GM21423 (cell line): ENCODE measurements around the gene DGKB.

ENCODE experiments used
- ATAC-seq: cut with Tn5 transposase; IDR thresholded peaks from one replicate; pipeline ENCODE4 v1.9.1; 2021; ENCODE audit warnings: mild to moderate bottlenecking, moderate library complexity; ENCODE audit not compliant: unreplicated experiment

Gene DGKB

DNA sequence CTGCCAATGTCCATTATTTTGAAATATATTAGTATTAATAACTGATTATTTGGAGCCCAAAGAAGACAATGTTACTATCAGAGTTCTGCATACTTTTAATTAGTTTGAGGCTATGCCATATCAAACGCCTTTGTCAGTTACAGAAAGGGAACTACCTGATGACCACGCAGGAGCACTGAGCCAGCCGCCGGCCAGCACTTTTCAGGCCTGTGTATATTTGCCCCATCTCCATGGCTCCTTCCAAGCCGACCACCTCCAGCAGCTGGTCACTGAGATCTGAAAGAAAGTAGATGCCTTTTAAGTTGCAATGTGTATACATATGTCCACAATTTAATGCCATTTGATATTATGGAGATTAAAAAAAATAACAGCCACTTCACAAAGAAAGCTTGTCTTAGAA, 724.7 kb downstream of the DGKB start:
- no peak for ATAC-seq

DNA sequence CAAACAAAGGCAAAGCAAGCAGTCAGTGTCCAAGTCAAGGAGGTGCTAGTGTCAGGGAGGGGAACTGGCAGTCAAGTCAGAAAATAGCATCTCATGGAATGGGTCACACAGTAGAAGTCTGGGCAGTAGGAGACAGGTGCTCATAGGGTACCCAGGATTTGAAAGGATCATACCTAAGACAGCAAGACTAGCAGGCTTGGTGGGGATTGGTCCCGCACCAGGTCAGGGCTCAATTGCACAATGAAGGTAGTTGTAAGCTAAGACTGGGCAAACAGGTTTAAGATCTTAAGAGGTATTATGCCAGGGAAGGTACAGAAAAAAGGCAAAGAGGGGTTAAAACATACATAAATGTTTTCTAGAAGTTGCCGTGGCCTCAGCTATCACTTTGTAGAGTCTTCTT, 731.7 kb downstream of the DGKB start:
- no peak for ATAC-seq

DNA sequence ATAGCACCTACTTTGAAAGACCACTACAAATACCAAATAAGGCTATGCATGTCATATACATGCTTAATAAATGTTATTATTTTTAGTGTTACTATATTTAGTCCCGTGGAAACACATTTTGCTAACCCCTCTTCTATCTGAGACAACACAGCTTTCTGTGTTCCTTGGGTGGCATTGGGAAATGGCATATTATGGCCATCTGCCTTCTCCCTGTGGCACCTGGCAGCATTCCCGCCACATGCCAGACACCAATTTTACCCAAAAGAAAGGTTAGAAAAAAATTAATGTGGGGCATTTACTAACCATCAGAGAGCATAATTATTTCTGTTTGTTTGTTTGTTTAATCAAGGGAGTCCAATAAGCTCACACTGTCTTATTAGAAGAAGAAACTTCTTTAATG, 744.4 kb downstream of the DGKB start:
- ATAC-seq, result no peak

DNA sequence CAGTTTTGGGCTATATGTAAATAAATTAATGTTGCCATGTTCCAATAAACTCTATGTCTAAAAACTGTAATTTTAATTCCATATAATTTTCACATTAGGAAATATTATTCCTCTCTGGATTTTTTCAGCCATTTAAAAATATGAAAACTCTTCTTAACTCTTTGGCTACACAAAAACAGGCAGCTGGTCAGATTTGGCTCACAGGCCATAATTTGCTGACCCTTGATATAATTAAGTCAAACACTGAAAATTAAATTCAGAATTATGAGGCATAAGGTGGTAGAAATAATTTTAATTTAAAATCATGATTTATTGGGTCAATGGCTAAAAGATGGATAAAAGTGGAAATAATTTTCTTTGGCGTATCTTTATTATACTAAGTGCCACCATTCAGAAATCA, 746.1 kb downstream of the DGKB start:
- no peak for ATAC-seq

DNA sequence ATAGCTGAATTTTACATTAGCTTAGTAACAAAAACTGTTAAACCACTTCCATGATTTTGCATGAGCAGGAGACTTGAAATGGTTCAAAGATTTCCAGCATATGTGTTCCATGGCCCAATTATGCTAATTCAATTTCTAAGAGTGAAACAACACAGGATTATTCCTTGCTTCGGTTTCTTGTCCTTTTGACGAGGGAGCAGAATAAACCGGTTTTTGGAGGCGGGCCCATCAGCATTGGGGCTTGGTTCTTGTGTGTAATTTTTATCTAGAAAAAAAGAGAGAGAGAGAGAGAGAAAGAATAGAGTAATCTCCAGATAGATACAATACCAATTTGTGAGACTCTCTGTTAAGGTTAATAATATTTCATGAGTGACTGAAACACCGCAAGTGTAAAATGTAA, 753.6 kb downstream of the DGKB start:
- ATAC-seq, result no peak

DNA sequence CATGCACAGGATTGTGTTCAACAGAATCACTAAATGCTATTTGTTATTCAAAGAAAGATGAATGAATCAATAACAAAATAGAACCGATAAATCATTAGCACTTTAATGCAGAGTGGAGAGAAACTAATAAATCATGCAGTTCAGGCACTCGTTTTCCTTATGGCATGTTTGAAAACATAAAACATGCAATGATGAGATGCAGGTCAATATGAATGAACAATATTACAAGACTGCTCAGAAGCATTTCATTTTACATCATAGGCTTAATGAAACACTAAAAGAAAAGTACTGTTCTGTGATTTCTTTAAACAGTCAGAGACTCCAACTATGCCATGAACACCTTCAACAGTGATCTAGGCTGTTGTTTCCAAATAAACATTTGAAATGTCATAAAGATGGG, 755.0 kb downstream of the DGKB start:
- ATAC-seq, result no peak

DNA sequence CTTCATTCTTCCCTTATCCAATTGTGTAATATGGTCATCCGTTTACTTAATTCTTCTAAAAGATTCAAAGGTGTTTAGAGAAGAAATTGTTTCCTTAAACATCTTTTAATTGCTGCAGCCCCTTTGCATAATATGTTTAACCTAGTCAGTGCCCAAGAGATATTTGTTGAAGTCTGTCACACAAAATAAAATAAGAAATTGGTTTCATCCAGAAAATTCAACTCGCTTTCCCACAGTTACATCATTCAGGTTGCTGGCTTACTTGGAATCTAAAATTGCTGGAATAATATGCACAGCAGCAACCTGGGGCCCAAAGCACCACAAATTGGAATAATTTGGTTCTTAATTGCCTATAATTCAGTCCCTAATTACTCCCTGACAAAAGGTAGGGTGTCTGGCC, 758.0 kb downstream of the DGKB start:
- ATAC-seq, result no peak

DNA sequence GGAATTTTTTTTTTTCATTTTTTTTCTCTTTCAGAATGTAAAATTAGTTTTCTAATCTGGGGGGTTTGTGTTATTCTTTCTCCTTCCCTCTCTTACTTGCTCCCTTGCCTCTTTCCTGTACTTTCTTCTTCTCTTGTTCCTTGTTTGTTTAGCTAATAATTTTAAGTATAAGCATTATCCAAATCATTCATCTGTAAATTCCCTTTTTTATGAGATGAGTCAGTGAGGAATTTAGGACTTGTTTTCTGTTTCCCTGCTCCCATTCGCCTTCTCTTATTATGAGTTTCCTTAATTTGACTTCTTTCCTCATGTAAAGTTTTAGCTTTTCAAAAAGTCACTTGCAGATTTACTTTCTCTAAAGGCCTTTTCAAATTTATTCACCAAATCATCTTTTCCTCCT, 758.4 kb downstream of the DGKB start:
- ATAC-seq, result no peak

DNA sequence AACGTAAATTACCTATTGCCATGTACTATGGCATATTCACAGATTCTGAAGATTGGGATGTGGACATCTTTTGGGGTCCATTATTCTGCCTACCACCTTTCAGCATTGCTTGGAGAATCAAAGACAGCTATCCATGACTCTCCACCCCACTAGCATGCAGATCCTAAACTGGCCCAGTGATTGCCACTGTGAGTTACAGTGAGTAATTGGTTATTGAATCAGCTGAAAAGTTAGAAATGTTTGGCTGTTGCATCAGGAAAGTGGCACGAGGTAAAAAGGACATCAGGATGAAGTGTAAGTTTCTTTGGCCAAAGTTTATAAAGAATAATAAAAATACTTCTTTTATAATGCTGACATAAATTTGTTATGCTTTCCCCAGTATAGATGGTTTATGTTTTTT, 764.9 kb downstream of the DGKB start:
- ATAC-seq, result no peak

DNA sequence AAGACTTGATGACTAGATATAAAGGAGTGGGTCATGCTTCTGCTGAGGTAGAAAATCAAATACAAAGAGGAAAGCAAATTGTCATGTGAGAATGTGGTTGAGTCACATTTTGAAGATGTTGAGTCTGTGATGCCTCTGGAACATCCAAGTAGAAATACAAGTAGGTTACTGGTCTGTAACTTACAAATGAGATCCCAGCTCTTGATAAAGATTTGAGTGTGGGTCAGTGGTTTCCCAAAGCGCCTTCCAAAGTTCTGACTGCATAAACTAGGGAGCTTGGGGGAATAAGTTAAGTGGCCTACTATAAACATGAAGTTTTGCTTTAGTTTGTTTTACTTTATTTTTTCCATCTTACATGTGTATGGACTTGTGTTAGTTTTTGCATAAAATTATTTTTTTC, 768.8 kb downstream of the DGKB start:
- ATAC-seq, result no peak

DNA sequence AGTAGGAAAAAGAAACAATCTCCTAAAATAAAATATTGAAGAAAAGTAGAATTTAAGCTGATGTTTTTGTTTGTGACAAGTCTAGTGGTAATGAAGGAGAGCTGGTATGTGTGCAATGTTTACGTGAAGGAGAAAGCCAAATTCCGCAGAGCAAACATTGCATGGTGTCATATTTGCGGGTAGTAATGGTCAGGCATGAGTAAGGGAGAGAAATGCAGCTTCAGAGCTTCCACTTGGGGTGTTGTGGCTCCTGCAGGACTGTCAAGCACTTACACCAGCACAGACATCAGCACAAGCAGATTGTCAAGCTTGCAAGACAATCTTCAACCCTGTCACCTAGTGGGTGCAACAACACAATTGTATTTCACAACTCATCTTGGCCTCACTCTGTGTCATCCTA, 776.6 kb downstream of the DGKB start:
- no peak for ATAC-seq

DNA sequence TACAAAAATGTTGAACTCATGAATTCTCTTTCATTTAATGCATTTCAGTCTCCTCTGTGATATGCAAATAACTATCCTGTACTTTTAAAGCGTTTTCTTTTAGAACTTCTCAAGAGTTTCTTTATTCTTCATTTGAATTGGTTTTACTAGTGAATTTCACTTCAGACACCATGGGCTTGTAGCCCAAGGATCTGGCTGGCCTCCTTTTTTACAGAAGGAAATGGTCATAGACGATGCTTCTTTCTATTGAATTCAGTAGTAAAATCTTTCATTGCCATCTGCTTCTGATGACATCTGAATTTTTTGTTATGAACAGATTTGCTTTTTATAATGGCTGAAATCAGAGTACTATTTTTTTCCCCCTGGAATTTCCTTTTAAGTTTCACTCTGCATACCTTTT, 777.8 kb downstream of the DGKB start:
- ATAC-seq, result no peak

DNA sequence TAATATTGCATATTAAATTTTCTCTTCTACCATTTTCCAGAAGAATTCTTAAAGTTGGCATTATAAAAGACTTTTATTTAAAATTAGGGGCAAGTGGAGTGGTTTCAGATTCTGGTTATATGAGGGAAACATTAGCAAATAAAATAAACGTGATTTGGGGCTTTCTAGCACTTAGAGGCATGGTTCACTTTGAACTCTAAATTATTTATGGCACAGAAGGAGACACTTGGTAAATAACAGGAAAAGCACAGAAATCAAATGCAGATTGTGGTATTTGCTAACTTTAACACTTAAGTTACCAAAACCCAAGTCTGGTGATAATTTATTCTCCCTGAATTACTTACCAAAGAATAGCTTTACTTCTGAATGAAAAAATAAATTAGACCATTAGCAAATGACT, 778.6 kb downstream of the DGKB start:
- ATAC-seq, result no peak

DNA sequence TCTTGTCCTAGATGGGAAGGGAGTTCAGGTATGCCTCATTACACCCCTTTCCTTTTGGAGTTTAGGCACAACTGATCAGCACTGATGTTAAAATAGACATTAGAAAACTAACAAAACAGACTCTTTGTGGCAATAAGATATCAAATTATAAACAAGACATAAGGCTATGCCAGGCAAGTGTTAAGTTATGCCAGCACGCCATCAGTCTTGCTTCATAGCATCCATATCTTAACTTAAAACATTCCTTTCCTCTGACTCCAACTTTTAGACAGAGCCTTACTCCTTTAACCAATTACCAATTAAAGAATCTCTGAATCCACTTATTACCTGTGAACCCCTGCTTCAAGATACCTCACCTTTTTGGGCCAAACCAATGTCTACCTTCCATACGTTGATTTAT, 786.9 kb downstream of the DGKB start:
- ATAC-seq, result no peak

DNA sequence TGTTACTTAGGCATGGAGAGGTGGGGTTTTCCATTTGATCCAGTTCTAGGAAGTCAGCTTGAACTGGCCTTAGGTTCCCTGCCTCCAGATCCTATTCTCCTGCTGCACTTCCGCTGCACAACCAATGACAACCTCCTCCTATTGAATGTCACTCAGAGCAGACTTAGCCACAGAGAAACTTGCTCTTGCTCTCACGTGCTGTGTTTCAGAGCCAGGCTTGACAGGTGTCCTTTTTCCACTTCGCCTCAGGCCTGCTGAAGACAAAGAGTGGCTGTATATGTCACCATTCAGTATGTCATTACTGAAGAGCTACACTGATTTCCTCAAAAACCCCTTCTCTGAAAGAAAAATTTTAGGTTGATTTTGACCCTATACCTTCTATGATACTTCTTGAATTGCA, 797.7 kb downstream of the DGKB start:
- ATAC-seq, result no peak

DNA sequence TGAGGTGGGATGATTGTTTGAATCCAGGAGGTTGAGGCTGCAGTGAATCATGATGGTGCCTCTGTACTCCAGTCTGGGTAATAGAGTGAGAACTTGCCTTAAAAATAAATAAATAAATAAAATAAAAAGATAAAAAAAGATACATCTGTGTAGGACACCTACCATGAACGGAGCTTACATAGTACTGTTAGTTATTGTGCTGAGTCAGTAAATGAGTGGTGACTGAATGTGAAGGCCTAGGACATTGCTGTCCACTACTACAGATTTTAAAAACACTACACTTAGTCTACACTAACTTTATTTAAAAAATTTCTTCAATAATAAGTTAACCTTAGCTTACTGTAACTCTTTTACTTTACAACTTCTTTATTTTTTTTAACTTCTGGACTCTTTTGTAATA, 806.4 kb downstream of the DGKB start:
- ATAC-seq, result no peak

DNA sequence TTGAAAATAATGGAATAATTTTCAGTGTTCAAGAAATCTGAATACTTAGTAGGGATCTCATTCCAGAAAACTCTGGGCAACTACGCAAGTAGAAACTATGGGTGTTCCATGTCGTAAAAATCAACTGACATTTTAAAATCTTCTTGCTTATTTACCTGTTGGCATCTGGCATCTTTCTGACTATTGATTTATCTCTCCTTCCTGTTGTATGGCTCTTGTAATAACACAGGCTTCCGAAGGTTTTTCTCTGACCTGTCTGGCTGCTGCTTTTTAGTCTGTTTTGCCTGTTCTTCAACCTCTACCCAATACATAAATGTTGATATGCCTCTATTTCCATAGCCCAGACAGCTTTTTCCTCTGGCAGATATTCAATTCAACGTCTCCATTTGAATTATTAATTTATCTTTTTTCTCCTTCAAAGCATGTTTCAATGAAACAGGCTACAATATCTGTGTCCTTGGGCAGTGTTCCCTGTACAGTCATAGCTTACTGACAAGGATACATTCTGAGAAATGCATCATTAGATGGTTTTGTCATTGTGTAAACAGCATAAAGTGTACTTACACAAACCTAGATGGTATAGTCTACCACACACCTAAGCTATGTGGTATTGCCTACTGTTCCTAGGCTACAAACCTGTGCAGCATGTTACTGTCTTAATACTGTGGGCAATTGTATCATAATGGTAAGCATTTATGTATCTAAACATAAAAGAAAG, 807.2 kb downstream of the DGKB start:
- no peak for ATAC-seq
